ENCODE data around the gene SMIM33.

GRCh38 chr5:139501381-139501780, 30.6 kb downstream of the SMIM33 start:
- no peak for TF ChIP-seq ZBTB33 (IDR thresholded peaks at IDR 0.05)
- no peak for TF ChIP-seq RCOR1 (conservative IDR thresholded peaks at IDR 0.05; ENCODE audit: low read depth, low read length)
- TF ChIP-seq REST (IDR thresholded peaks at IDR 0.05; ENCODE audit: low read depth, low read length) = no peak
- no peak for TF ChIP-seq TBL1XR1 (IDR thresholded peaks at IDR 0.05; ENCODE audit: low read depth, low read length)
- no peak for TF ChIP-seq CTCF (IDR thresholded peaks at IDR 0.05 in 2 of 3, conservative IDR thresholded peaks at IDR 0.05 in 1 of 3; ENCODE audit: control insufficient read depth in 2 of 3, extremely low read depth in 1 of 3, insufficient read depth in 1 of 3, low read depth in 3 of 3, low read length in 3 of 3)
- no peak for TF ChIP-seq POLR2A (IDR thresholded peaks at IDR 0.05; ENCODE audit: low read depth, low read length)

Measured in GM12878 (cell line).